Astrocyte of the cerebellum (primary cell): Measurements from ENCODE around the gene LITAF.

Experiments used
- DNase-seq: peaks from one replicate; pipeline ENCODE4 v3.0.0-alpha.2; 2011; ENCODE audit warnings: low read depth
- H3K4me3 ChIP-seq: 2 replicates; pipeline ENCODE4 v1.5.1; 2011; ENCODE audit warnings: mild to moderate bottlenecking, low read depth, low read length, moderate library complexity
- in situ Hi-C: cut with HindIII; loops from 2 replicates; pipeline ENCODE4 v1.10.0; 2017; ENCODE audit warnings: low sequenced_read_pairs
- TF ChIP-seq, protein P1 (sequence below): IDR thresholded peaks from 2 replicates; pipeline ENCODE4 v1.5.1; 2012; ENCODE audit warnings: low read length, low read depth, moderate library complexity, mild to moderate bottlenecking; ENCODE audit errors: missing control alignments

LITAF gene

DNA sequence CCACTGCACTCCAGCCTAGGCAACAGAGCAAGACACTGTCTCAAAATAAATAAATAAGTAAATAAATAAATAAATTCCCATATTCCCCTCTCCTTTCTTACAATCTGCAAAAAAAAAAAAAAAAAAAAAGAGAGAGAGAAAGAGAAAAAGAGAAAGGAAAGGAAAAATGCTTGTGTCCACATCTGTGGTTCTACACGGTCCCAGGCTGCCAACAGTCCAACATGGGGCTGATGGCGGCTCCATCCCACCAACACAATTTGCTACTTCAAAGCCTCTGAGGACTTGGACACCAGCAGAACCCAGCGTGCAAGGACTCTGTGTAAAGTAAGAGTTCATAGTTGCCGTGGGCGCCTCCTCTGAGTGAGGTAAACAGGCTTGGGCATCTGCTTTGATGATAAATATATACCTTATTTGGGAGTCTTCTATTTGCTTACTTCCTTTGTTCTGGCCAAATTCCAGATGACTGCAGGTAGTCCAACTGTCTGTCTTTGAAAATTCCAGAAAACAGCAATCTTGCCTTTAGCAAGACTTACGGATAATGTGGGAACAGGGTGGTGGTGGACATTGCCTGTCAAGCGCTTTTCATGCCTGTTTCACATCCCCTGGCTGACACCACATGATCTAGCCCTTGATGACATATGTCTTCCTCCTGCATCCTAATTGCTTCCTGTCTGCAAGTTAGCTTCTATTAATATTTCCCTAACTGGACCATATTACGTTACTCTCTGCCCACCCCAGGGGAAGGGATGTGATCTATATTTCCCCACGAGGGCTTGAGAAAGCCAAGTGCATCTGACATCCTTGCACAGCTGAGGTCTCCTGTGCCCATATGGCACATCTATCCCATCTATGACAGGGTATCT is 10.1 kb downstream of the LITAF start:
- DNase-seq = no peak
- H3K4me3 ChIP-seq = no peak overlapping the region
- in situ Hi-C loops = no loop called here
- TF ChIP-seq, protein P1, sequence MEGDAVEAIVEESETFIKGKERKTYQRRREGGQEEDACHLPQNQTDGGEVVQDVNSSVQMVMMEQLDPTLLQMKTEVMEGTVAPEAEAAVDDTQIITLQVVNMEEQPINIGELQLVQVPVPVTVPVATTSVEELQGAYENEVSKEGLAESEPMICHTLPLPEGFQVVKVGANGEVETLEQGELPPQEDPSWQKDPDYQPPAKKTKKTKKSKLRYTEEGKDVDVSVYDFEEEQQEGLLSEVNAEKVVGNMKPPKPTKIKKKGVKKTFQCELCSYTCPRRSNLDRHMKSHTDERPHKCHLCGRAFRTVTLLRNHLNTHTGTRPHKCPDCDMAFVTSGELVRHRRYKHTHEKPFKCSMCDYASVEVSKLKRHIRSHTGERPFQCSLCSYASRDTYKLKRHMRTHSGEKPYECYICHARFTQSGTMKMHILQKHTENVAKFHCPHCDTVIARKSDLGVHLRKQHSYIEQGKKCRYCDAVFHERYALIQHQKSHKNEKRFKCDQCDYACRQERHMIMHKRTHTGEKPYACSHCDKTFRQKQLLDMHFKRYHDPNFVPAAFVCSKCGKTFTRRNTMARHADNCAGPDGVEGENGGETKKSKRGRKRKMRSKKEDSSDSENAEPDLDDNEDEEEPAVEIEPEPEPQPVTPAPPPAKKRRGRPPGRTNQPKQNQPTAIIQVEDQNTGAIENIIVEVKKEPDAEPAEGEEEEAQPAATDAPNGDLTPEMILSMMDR = no peak

GRCh38 chr16:11575223-11575589 is 11.5 kb downstream of the LITAF start:
- TF ChIP-seq, protein P1 = no peak

GRCh38 chr16:11572301-11572995 is 14.3 kb downstream of the LITAF start:
- no peak for DNase-seq
- in situ Hi-C loops = no loop called here

More at GRCh38 chr16:11575223-11575589, 11.5 kb downstream of the LITAF start:
- in situ Hi-C loops = no loop called here
- no peak overlapping the region for H3K4me3 ChIP-seq
- DNase-seq = no peak

GRCh38 chr16:11571549-11571948 is 15.2 kb downstream of the LITAF start:
- TF ChIP-seq, protein P1 = no peak

More at GRCh38 chr16:11572301-11572995, 14.3 kb downstream of the LITAF start:
- TF ChIP-seq, protein P1 = no peak
- no peak overlapping the region for H3K4me3 ChIP-seq

GRCh38 chr16:11570806-11571205 is 15.9 kb downstream of the LITAF start:
- DNase-seq = no peak
- in situ Hi-C loops = no loop called here
- H3K4me3 ChIP-seq = no peak overlapping the region
- TF ChIP-seq, protein P1 = no peak

More at GRCh38 chr16:11571549-11571948, 15.2 kb downstream of the LITAF start:
- H3K4me3 ChIP-seq = no peak overlapping the region
- in situ Hi-C loops = no loop called here
- no peak for DNase-seq

DNA sequence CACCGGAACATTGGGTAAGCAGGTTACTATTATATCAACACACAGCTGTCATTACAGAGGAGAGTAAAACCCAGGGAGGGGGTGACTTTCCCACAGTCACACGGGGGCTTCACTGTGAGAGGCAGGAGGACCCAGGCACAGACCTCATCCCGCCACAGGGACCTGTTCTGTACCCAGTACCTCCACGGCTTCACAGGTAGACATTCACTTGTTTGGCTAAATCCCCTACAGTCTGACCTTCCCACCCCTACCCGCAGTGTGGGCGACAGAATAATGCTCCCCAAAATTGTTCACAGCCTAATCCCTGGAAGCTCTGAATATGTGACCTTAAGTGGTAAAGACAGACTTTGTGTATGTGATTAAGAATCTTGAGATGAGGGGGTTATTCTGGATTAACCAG is 16.5 kb downstream of the LITAF start:
- in situ Hi-C loops = no loop called here
- TF ChIP-seq, protein P1 = no peak

More for the DNA sequence above, 16.5 kb downstream of the LITAF start:
- DNase-seq = no peak
- H3K4me3 ChIP-seq = no peak overlapping the region
